GM18498 (cell line): ENCODE data around the gene ATRAID.
A peak's percentile ranks its signal among the peaks of the same experiment; 100 is the strongest.

ENCODE experiments used
- ATAC-seq: cut with Tn5 transposase; IDR thresholded peaks from one replicate; pipeline ENCODE4 v1.9.1; 2021; ENCODE audit warnings: mild to moderate bottlenecking, moderate library complexity; ENCODE audit not compliant: unreplicated experiment

ATRAID gene

GRCh38 chr2:27217173-27218121, 5.6 kb downstream of the ATRAID start, which contains the start of gene CAD:
Gene CAD (plus strand): TSS chr2:27217369. CDS start chr2:27217552, 183 bp downstream.
- peak; percentile 85 for ATAC-seq

DNA sequence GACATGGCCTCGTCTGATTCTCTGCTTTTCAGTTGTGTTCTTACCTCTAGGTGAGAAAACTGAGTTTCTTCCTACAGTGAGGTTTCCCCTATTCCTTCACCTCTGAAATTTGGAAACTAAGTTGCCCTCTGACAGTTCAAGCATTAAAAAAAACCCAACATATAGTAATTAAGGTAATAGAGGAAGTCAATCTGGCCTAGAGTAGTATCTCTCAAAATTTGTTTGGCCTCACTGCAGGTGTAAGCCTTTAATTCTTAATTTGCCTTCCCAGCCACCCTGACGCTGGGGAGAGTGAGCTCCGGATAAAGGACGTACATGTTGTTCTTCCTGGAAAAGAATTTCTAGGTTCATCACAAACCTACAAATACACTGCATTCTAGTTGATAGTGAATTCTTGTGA, 6.8 kb downstream of the ATRAID start:
- no peak for ATAC-seq

GRCh38 chr2:27219091-27219490, 7.2 kb downstream of the ATRAID start:
- no peak for ATAC-seq

- ATAC-seq, result no peak
Measured at GRCh38 chr2:27220091-27220490, 8.2 kb downstream of the ATRAID start.

- no peak for ATAC-seq
Measured at GRCh38 chr2:27221166-27221565, 9.3 kb downstream of the ATRAID start.

DNA sequence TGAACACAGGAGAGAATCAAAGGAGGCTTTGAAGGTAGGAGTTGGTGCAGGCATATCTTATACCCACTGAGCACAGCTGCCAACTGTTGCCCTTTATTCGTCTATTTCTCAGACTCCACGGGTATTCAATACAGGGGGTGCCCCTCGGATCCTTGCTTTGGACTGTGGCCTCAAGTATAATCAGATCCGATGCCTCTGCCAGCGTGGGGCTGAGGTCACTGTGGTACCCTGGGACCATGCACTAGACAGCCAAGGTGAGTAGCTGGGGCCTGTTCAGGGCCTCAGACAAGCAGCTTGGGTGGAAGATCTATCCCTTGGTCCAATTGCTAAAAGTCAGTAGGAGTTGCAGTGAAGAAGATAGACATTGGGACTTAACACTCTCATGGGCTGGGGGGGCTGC, 10.6 kb downstream of the ATRAID start:
- ATAC-seq, result no peak

DNA sequence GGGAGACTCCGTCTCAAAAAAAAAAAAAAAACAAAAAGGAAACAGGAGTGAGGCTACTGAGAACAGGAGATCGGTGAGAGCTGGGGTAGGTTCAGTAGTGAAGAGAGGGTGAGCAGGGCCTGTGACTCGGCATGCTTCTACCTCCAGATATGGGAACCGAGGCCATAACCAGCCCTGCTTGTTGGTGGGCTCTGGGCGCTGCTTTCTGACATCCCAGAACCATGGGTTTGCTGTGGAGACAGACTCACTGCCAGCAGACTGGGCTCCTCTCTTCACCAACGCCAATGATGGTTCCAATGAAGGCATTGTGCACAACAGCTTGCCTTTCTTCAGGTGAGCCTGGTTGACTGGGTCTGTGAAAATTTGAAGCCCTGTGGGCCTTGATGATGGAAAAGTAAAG, 11.6 kb downstream of the ATRAID start:
- ATAC-seq, result no peak

DNA sequence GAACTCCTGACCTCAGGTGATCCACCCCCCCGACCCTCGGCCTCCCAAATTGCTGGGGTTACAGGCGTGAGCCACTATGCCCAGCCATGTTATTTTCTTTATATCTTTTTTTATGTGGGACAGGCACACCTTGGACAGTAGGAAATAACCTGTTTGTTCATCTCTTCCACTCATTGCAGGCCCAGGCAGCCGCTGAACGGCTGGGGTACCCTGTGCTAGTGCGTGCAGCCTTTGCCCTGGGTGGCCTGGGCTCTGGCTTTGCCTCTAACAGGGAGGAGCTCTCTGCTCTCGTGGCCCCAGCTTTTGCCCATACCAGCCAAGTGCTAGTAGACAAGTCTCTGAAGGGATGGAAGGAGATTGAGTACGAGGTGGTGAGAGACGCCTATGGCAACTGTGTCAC, 13.7 kb downstream of the ATRAID start:
- no peak for ATAC-seq

DNA sequence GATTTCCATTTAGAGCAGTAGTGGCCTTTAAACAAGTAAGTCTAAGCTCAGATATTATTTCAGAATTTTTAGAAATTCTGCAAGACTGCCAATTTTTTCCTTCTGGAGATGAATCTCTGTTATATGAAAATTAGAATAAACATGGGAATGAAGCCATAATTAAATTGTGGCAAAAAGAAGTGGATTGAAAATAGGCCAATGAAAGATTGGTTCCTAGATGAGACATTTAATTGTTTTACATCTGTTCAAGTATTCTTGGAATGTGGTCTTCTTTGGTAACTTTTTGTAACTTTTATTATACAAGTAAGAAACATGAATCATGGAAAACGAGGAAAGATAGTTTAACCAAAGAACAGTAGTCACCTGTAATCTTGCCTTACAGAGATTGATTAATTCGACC, 15.7 kb downstream of the ATRAID start:
- no peak for ATAC-seq

DNA sequence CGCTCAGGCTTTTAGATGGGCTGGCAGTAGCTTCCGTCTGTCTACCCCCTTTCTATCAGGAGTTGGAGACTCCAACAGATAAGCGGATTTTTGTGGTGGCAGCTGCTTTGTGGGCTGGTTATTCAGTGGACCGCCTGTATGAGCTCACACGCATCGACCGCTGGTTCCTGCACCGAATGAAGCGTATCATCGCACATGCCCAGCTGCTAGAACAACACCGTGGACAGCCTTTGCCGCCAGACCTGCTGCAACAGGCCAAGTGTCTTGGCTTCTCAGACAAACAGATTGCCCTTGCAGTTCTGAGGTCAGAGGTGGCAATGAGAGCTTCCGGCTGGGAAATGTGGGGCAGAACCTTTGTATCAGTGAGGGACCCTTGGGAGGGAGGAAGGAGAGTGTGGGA, 20.1 kb downstream of the ATRAID start:
- ATAC-seq, result no peak

GRCh38 chr2:27233341-27233740, 21.5 kb downstream of the ATRAID start:
- ATAC-seq, result no peak

GRCh38 chr2:27236136-27236535, 24.3 kb downstream of the ATRAID start:
- no peak for ATAC-seq

DNA sequence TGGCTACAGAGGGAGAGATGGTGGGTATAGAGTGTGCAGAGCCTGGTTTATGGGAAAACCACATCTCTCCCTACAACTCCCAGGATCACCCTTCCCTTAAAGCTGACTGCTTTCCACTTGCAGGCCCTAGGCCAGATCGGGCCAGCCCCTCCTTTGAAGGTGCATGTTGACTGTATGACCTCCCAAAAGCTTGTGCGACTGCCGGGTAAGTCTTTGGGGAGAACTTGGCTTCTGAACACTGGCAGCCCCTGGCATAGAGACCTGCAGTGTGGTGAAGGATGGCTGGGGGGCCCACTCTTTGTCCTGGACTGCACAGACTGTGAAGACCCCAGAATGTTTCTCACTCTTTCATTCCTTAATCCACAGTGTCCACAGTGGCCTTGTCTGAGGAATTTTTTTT, 24.8 kb downstream of the ATRAID start:
- no peak for ATAC-seq

DNA sequence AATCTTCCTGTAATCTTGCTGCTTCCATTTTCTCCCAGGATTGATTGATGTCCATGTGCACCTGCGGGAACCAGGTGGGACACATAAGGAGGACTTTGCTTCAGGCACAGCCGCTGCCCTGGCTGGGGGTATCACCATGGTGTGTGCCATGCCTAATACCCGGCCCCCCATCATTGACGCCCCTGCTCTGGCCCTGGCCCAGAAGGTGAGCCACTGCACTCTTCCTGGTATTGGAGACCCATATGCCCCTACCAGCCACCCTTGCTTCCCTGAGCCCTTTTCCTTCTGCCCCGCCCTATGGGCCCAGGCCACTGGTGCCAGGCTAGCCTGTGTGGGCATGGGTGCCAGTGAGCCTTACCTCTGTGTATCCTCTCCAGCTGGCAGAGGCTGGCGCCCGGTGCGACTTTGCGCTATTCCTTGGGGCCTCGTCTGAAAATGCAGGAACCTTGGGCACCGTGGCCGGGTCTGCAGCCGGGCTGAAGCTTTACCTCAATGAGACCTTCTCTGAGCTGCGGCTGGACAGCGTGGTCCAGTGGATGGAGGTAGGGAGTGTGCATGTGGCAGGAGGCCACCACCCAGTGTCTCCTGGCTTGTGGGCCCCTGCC, 25.6 kb downstream of the ATRAID start:
- ATAC-seq, result no peak

DNA sequence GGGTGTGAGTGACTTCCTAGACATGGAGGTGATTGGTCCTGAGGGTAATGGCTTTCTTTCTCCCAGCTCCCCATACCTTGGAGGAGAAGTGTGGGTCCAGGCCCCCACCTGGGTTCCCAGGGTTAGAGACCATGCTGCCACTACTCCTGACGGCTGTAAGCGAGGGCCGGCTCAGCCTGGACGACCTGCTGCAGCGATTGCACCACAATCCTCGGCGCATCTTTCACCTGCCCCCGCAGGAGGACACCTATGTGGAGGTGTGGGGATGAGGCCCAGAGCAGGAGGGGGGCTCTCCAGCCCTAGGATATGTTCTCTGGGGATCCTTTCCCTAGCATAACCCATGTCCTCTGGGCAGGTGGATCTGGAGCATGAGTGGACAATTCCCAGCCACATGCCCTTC, 27.1 kb downstream of the ATRAID start:
- ATAC-seq, result no peak

DNA sequence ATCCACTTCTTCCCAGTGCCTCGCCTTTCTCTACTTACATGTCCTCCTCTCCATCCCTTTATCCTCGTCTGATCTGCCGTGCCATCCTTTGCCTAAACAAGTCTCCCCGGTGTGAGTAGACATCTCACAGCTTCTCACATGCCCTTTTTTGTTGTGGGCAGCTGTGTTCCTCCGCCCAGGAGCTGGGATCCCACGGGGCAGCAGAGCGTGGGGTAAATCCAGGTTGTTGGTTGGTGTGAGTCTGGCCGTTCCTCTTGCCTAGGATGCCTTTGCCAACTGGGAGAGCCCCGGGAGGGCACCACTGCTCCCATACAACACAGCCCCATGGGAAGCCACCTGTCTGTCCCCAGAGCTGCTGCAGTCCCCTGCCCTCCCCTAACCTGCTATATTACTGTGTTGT, 28.6 kb downstream of the ATRAID start:
- no peak for ATAC-seq

DNA sequence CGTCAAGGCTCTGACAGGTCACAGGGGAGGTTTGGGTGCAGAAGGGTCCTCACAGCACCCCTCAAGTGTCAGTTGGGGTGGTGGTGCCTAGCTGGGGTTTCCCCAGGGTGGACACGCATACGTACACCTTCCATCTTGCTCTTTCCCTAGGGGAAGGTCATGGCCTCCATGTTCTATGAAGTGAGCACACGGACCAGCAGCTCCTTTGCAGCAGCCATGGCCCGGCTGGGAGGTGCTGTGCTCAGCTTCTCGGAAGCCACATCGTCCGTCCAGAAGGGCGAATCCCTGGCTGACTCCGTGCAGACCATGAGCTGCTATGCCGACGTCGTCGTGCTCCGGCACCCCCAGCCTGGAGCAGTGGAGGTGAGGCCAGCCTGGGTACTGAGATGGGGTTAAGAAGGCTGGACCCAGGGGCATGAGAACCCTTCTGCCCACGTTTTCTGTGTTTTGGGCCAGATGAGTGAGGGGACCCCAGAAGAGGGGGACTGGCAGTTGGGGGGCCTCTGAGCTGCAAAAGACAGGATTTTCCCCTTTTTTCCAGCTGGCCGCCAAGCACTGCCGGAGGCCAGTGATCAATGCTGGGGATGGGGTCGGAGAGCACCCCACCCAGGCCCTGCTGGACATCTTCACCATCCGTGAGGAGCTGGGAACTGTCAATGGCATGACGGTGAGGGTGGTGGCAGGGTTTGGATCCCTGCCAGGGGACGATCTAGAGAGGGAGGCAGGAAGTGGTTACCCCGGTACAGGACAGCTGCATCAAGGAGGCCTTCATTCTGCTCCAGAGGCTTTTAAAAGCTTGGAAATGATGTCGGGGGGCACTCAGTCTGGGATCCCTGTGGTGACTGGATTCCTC, 30.1 kb downstream of the ATRAID start:
- ATAC-seq, result no peak

- no peak for ATAC-seq
Measured at GRCh38 chr2:27242614-27242951, 30.7 kb downstream of the ATRAID start.

DNA sequence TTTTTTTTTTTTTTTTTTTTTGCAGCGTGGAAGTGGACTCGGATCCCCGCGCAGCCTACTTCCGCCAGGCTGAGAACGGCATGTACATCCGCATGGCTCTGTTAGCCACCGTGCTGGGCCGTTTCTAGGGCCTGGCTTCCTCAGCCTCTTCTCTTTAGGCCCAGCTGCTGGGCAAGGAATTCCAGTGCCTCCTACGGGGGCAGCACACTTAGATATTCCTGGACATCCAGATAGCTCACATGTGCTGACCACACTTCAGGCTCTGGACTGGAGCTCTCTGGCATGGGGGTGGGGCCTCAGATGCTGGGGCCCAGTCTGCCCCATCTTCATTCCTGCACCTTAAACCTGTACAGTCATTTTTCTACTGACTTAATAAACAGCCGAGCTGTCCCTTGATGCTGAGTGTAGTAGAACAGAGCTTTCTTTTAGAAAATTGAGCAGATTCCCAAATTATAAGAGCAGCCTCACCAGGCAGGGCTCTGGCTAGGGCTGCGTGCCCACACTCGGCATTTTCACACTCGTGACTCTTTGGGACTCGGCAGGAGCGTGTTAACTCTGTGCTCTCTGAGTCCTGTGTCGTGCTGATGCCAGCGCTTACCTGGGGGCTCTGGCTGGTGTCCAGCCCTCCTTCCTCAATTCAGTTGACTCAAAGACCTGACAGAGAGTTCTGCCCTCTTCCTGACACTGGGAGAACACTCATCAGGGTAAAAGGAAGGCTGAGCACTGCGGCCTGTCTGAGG, 31.7 kb downstream of the ATRAID start:
- no peak for ATAC-seq

DNA sequence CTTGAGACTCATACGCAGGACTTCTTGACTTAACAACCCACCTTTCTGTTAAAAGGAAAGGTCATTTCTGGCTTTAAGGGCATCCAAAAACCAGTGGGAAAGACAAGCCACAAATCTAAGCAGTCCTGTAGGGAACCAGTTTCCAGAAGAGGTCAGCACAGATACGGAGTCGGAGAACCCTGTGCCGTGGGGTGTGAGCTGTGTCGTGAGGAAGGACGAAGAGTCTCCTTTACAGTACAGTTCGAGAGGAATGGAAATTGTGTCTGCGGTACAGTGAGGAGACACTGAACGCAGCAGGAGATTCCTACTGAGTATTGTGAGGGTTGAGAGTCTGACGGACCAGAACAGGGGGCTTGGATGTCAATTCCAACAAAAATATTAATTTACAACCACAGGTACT, 33.3 kb downstream of the ATRAID start:
- ATAC-seq, result no peak

DNA sequence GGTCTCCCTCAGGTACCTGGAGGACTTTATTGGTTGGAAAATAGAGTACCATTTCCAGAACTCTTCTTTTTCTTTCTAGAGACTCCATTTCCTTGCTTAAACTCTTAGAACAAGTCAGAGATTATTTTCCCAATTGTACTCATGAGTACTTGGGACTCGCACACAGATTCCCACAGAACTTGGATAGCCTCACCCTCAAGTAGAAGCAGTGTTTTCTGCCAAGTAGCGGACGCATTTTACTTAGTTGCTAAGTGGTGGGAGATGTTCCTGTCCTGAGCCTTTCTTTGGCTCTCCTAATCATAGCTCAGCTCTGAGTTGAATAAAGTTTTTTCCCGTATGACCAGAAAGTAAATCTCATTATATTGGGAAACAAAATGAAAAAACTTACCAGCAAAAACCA, 33.8 kb downstream of the ATRAID start:
- no peak for ATAC-seq
